Gastrocnemius medialis (tissue), 4 donors: ENCODE measurements around the gene SP100. TPM values are rescaled to one million over a fixed set of nuclear protein-coding genes. Genes with fewer than 3 reads are reported as not detected.
A peak's percentile ranks its signal among the peaks of the same experiment; 100 is the strongest.

Experiments
- ATAC-seq, 2 donors: fragments of 150-250 bp; one replicate each; pipeline ENCODE4 v1.9.1; 2016
- DNase-seq, 2 donors: peaks; one replicate each; pipeline ENCODE4 v3.0.0-alpha.2; 2019
- H3K27ac ChIP-seq, 4 donors: fragments of 200-600 bp; sonication (generic); 1 replicate in 1 of 4; 2 replicates in 3 of 4; pipeline ENCODE4 v1.5.1; 2016 to 2018; ENCODE audit warnings: mild to moderate bottlenecking in 2 of 4, moderate library complexity in 1 of 4
- H3K27me3 ChIP-seq, 3 donors: fragments of 200-600 bp; sonication (generic) in 2 of 3; 1 replicate in 1 of 3; 2 replicates in 2 of 3; pipeline versions ENCODE4 v1.5.1 to v1.6.0; 2016 to 2019; ENCODE audit warnings: mild to moderate bottlenecking in 1 of 3, moderate library complexity in 1 of 3
- H3K36me3 ChIP-seq, 2 donors: fragments of 200-600 bp; sonication (generic) in 1 of 2; one replicate each; pipeline ENCODE4 v1.5.1; 2017 to 2018
- H3K4me1 ChIP-seq, 2 donors: fragments of 200-600 bp; sonication (generic) in 1 of 2; one replicate each; pipeline ENCODE4 v1.5.1; 2016 to 2017; ENCODE audit warnings: mild to moderate bottlenecking in 2 of 2
- H3K4me3 ChIP-seq, 4 donors: fragments of 200-600 bp; sonication (generic) in 3 of 4; 1 replicate in 1 of 4; 2 replicates in 3 of 4; pipeline ENCODE4 v1.5.1; 2016 to 2019; ENCODE audit warnings: mild to moderate bottlenecking in 2 of 4
- H3K9me3 ChIP-seq, 3 donors: fragments of 200-600 bp; sonication (generic) in 2 of 3; 1 replicate in 1 of 3; 2 replicates in 2 of 3; pipeline ENCODE4 v1.5.1; 2016 to 2019
- POLR2A ChIP-seq, 2 donors: fragments of 450-650 bp; IDR thresholded peaks; one replicate each; pipeline ENCODE4 v1.6.1; 2017; ENCODE audit warnings: antibody characterized with exemption in 2 of 2, mild to moderate bottlenecking in 2 of 2, moderate library complexity in 2 of 2
- in situ Hi-C, 4 donors: fragments of 200-750 bp; cut with MboI; loops; one replicate each; pipeline versions ENCODE4 v1.15.0 to v1.8.0; 2017; ENCODE audit warnings: low sequenced_read_pairs in 4 of 4
- intact Hi-C: fragments of 100-400 bp; cut with DNase I; formaldehyde crosslinking; loops from one replicate; pipeline ENCODE4 v1.15.1; 2023; ENCODE audit warnings: low total_unique reads
- total RNA-seq, 4 donors: library from RNA; depleted of rRNA; stranded (reverse); fragments of >200 nt; gene quantifications; one replicate each; pipeline versions ENCODE4 v1.1.0 to v1.2.3, GENCODE V29; 2016
- TF ChIP-seq, protein P1 (sequence below), 5 experiments: fragments of 450-650 bp in 3 of 5; fragments of 200-600 bp in 2 of 5; sonication (generic) in 2 of 5; IDR thresholded peaks in 4 of 5; conservative IDR thresholded peaks in 1 of 5; 1 replicate in 4 of 5; 2 replicates in 1 of 5; pipeline ENCODE4 v1.5.1; 2016 to 2019; ENCODE audit warnings: antibody characterized with exemption in 5 of 5, mild to moderate bottlenecking in 3 of 5, moderate library complexity in 3 of 5

SP100 gene
- total RNA-seq: 10 to 100 TPM; 18.2 to 30.7 (median 19.5) TPM

DNA sequence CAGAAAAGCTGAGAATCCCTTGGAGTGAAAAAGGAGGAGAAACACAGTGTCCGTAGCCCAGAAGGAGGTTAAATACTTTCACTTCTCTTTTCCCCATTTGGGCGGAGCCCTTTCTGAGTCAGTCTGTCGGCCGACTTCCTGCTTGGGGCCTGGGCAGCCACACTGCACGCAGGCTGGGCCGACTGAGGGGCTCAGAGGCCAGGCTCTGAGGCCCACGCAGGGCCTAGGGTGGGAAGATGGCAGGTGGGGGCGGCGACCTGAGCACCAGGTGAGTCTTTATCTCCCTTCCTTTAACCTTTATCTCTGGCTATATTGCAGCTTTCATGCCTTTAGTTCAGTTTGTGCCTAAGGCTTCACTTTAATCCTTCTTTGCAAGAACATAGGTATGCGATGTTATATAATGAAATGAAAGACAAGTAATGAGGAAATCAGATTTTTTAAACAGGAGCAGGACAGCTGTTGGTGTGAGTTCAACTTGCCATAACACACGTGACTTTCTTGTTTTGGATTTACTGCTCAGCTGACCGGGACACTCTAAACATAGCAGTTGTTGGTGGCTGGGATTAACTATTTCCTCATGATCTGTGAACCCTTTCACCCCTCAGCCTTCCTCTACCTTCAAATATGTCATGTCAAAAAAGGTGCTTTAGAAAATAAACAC is at the start of gene SP100:
SP100 (plus strand) TSS at position 141 of the 661 bp plus-strand sequence; CDS start at position 237, 96 bp downstream.
- H3K9me3 ChIP-seq: no peaks in the 10 kb centered on the region
- H3K36me3 ChIP-seq: no peaks in the 10 kb centered on the region
- ATAC-seq (peak; percentile 87 to 89), DNase-seq (peak; percentile 56 to 65)
- H3K4me3 ChIP-seq: peak within 1 kb of the TSS; percentile 53 to 76 (median 59)
- intact Hi-C loops: loop anchor here (5.0 to 10.0 kb wide), 3 partner anchors 89 to 379 kb away; partner anchors contain the start of genes SP140 and SP140L
- peak within 1 kb of the TSS; percentile 79 to 89 (median 84) for H3K27ac ChIP-seq
- H3K27me3 ChIP-seq: no peaks in the 10 kb centered on the region
- TF ChIP-seq, protein P1, sequence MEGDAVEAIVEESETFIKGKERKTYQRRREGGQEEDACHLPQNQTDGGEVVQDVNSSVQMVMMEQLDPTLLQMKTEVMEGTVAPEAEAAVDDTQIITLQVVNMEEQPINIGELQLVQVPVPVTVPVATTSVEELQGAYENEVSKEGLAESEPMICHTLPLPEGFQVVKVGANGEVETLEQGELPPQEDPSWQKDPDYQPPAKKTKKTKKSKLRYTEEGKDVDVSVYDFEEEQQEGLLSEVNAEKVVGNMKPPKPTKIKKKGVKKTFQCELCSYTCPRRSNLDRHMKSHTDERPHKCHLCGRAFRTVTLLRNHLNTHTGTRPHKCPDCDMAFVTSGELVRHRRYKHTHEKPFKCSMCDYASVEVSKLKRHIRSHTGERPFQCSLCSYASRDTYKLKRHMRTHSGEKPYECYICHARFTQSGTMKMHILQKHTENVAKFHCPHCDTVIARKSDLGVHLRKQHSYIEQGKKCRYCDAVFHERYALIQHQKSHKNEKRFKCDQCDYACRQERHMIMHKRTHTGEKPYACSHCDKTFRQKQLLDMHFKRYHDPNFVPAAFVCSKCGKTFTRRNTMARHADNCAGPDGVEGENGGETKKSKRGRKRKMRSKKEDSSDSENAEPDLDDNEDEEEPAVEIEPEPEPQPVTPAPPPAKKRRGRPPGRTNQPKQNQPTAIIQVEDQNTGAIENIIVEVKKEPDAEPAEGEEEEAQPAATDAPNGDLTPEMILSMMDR (IDR thresholded peaks at IDR 0.05 in 4 of 5, conservative IDR thresholded peaks at IDR 0.05 in 1 of 5): no peak
- TF ChIP-seq POLR2A (IDR thresholded peaks at IDR 0.05): peak; percentile 48 to 53
- in situ Hi-C loops: no loop called here
- H3K4me1 ChIP-seq: peaks cover 17 to 31% of the 10 kb centered on the region in 2 donors

DNA sequence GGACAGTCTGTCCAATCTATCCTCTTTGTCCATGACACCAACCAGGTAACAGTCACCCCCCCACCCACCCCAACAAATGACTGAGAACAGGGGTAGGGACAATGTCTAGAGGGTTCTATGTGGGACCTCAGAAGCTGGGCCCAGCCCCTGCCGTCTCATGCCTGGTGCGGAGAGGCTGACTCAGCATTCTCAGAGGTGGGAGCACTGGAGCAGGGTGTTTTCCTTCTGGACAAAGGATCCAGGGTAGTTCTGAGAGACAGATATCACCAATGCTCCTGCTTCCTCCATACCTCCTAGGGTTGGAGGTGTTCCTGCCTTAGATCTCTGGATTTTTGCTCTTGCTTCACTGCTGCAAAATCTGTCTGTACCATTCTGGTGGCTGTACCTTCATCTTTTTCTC is 33.9 kb upstream of the SP100 start:
- in situ Hi-C loops: no loop called here
- intact Hi-C loops: no loop called here
- Histone ChIP-seq H3K27me3 (no peaks in the 10 kb centered on the region), H3K4me1 (no peaks in the 10 kb centered on the region), H3K36me3 (no peaks in the 10 kb centered on the region), H3K9me3 (no peaks in the 10 kb centered on the region), H3K4me3 (no peak overlapping the region), H3K27ac (no peak overlapping the region)
- ATAC-seq: no peak
- no peak for DNase-seq
- no peak for TF ChIP-seq POLR2A (IDR thresholded peaks at IDR 0.05)
- TF ChIP-seq, protein P1 (IDR thresholded peaks at IDR 0.05 in 4 of 5, conservative IDR thresholded peaks at IDR 0.05 in 1 of 5): no peak

GRCh38 chr2:230383453-230383852 is 32.5 kb upstream of the SP100 start:
- Histone ChIP-seq H3K9me3 (no peaks in the 10 kb centered on the region), H3K27ac (no peak overlapping the region), H3K27me3 (no peaks in the 10 kb centered on the region), H3K4me1 (no peaks in the 10 kb centered on the region), H3K36me3 (no peaks in the 10 kb centered on the region), H3K4me3 (no peak overlapping the region)
- in situ Hi-C loops (no loop called here), intact Hi-C loops (no loop called here)
- no peak for ATAC-seq
- TF ChIP-seq, protein P1 (IDR thresholded peaks at IDR 0.05 in 4 of 5, conservative IDR thresholded peaks at IDR 0.05 in 1 of 5): no peak
- TF ChIP-seq POLR2A (IDR thresholded peaks at IDR 0.05): no peak
- DNase-seq: no peak

DNA sequence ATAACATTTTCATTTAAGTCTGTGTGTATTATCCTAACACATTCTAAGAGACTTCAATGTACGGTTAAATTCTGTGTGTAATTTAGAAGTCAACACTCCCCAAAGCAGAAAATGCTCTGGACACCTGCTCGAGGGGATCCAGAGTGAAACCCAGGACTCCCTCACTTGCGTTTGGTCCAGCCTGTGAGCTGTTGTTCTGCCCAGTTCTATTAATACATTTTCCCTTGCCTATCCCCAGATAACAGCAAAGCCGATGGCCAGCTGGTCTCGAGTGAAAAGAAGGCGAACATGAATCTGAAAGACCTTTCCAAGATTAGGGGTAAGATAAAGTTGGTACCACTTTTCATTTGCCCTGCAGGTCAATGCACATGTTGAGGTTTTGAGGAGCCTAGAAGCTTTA is 31.0 kb upstream of the SP100 start:
- no peaks in the 10 kb centered on the region for H3K36me3 ChIP-seq
- DNase-seq (no peak), ATAC-seq (no peak)
- in situ Hi-C loops: no loop called here
- H3K27ac ChIP-seq: no peak overlapping the region
- intact Hi-C loops: no loop called here
- no peak for TF ChIP-seq POLR2A (IDR thresholded peaks at IDR 0.05)
- TF ChIP-seq, protein P1 (IDR thresholded peaks at IDR 0.05 in 4 of 5, conservative IDR thresholded peaks at IDR 0.05 in 1 of 5): no peak
- no peaks in the 10 kb centered on the region for H3K9me3 ChIP-seq
- no peak overlapping the region for H3K4me3 ChIP-seq
- H3K4me1 ChIP-seq: no peaks in the 10 kb centered on the region
- no peaks in the 10 kb centered on the region for H3K27me3 ChIP-seq
